Psoas muscle (tissue), 8 donors: ENCODE data around the gene FGF14. TPM values are rescaled to one million over a fixed set of nuclear protein-coding genes. Genes with fewer than 3 reads are reported as not detected.

Experiments
- ATAC-seq, 4 donors: fragments of 200-7000 bp; cut with Tn5 transposase; one replicate each; pipeline ENCODE4 v1.9.1; 2020; ENCODE audit warnings: moderate library complexity in 3 of 4, mild to moderate bottlenecking in 2 of 4
- DNase-seq, 2 donors: peaks; one replicate each; pipeline ENCODE4 v3.0.0-alpha.2; 2020
- H3K27ac ChIP-seq: fragments of 200-600 bp; one replicate; pipeline ENCODE4 v1.8.0; 2022
- H3K27me3 ChIP-seq, 3 donors: fragments of 200-600 bp in 1 of 3; one replicate each; pipeline versions ENCODE4 v1.6.1 to v1.8.0; 2013 to 2022; ENCODE audit warnings: low read length in 2 of 3, mild to moderate bottlenecking in 2 of 3, moderate library complexity in 1 of 3; ENCODE audit not compliant: insufficient read depth in 3 of 3
- H3K36me3 ChIP-seq, 2 donors: fragments of 200-600 bp in 1 of 2; one replicate each; pipeline versions ENCODE4 v1.6.1 to v1.8.0; 2013 to 2022; ENCODE audit warnings: low read depth in 1 of 2, mild to moderate bottlenecking in 1 of 2, moderate library complexity in 1 of 2; ENCODE audit not compliant: insufficient read depth in 1 of 2
- H3K4me1 ChIP-seq: fragments of 200-600 bp; one replicate; pipeline ENCODE4 v1.8.0; 2022
- H3K4me3 ChIP-seq: fragments of 200-600 bp; one replicate; pipeline ENCODE4 v1.8.0; 2022; ENCODE audit warnings: mild to moderate bottlenecking
- H3K9me3 ChIP-seq: fragments of 200-600 bp; one replicate; pipeline ENCODE4 v1.8.0; 2022
- CTCF ChIP-seq: fragments of 200-600 bp; IDR thresholded peaks from one replicate; pipeline ENCODE4 v1.8.0; 2022; ENCODE audit warnings: antibody characterized with exemption
- WGBS, 3 donors: extraction: QIAGEN DNeasy Blood & Tissue Kit; methylation state at CpG; one replicate each; pipeline versions ENCODE4 v1.1.6 to v1.1.7; 2013; 5-methylcytosine and 5-hydroxymethylcytosine counted together
- intact Hi-C, 2 donors: fragments of 100-400 bp; cut with DNase I; formaldehyde crosslinking; loops; one replicate each; pipeline versions ENCODE4 v1.11.0 to v1.14.2; 2022
- polyA plus RNA-seq, 3 donors: library from polyadenylated mRNA; stranded (reverse); fragments of 200-250 nt; gene quantifications; one replicate each; pipeline ENCODE4 v1.2.3, GENCODE V29; 2013
- total RNA-seq, 4 donors: library from RNA; stranded (reverse); fragmentation: NEBNext Ultra II Directional in 2 of 4; extraction: Animal tissue kit (Norgen Biotek cat#: 25700) in 2 of 4; gene quantifications; one replicate each; pipeline versions ENCODE4 v1.2.1 to v1.2.4, GENCODE V29; 2021 to 2023
- donor health status: healthy with polysubstance abuse.
- donor health status: DM: no; HTN: no; CAD: no; lungs with moderate emphysema.
- donor health status: Bipolar disorder and iron deficiency.
- donor health status: healthy.
- donor health status: DM: yes; HTN: yes; CAD: no.
- donor health status: DM: no; HTN: no; CAD: no.
- donor health status: DM: no; HTN: no; CAD: no.
- donor health status: DM: yes; HTN: yes; CAD: no.

The FGF14 gene
- total and polyA plus RNA-seq, 7 donors, result 0.01 to 0.05 (median 0.02) TPM; not detected in 4

GRCh38 chr13:101730420-101731000 is 671.3 kb downstream of the FGF14 start:
- no peak for TF ChIP-seq CTCF
- intact Hi-C loops, result no loop called here
- Histone ChIP-seq H3K27me3 (no peaks in the 10 kb centered on the region), H3K9me3 (no peaks in the 10 kb centered on the region), H3K4me1 (no peaks in the 10 kb centered on the region), H3K27ac (no peak overlapping the region), H3K36me3 (no peaks in the 10 kb centered on the region), H3K4me3 (no peak overlapping the region)
- 74 to 79% (median 77%) methylated on average over 3 of the region's 3 CpGs for WGBS, 3 donors
- no peak for ATAC-seq
- no peak for DNase-seq

- 58 to 77% (median 70%) methylated on average over 3 of the region's 3 CpGs for WGBS, 3 donors
- ATAC-seq (no peak), DNase-seq (no peak)
- no peak for TF ChIP-seq CTCF
- intact Hi-C loops, result no loop called here
- Histone ChIP-seq H3K9me3 (no peaks in the 10 kb centered on the region), H3K27ac (no peak overlapping the region), H3K27me3 (no peaks in the 10 kb centered on the region), H3K4me1 (no peaks in the 10 kb centered on the region), H3K36me3 (no peaks in the 10 kb centered on the region), H3K4me3 (no peak overlapping the region)
These were observed 673.2 kb downstream of the FGF14 start for GRCh38 chr13:101728615-101729014.

- DNase-seq (no peak), ATAC-seq (no peak)
- TF ChIP-seq CTCF, result no peak
- H3K4me3 ChIP-seq, result no peak overlapping the region
- no peak overlapping the region for H3K27ac ChIP-seq
- H3K36me3 ChIP-seq, result no peaks in the 10 kb centered on the region
- H3K4me1 ChIP-seq, result no peaks in the 10 kb centered on the region
- H3K9me3 ChIP-seq, result no peaks in the 10 kb centered on the region
- intact Hi-C loops, result no loop called here
- H3K27me3 ChIP-seq, result no peaks in the 10 kb centered on the region
These were observed 673.8 kb downstream of the FGF14 start for GRCh38 chr13:101728021-101728420.

- no peaks in the 10 kb centered on the region for H3K9me3 ChIP-seq
- no peak for DNase-seq
- H3K4me3 ChIP-seq, result no peak overlapping the region
- no peak overlapping the region for H3K27ac ChIP-seq
- H3K36me3 ChIP-seq, result no peaks in the 10 kb centered on the region
- TF ChIP-seq CTCF, result no peak
- WGBS, 3 donors, result 27 to 45% (median 38%) methylated on average over 1 of the region's 1 CpG
- ATAC-seq, result no peak
- no peaks in the 10 kb centered on the region for H3K27me3 ChIP-seq
- no peaks in the 10 kb centered on the region for H3K4me1 ChIP-seq
- intact Hi-C loops, result no loop called here
These were observed 674.7 kb downstream of the FGF14 start for GRCh38 chr13:101727118-101727517.

- WGBS, 3 donors, result 68 to 76% (median 74%) methylated on average over 2 of the region's 2 CpGs
- Histone ChIP-seq H3K36me3 (no peaks in the 10 kb centered on the region), H3K27ac (no peak overlapping the region), H3K4me1 (no peaks in the 10 kb centered on the region), H3K27me3 (no peaks in the 10 kb centered on the region), H3K9me3 (no peaks in the 10 kb centered on the region), H3K4me3 (no peak overlapping the region)
- intact Hi-C loops, result no loop called here
- ATAC-seq, result no peak
- TF ChIP-seq CTCF, result no peak
- no peak for DNase-seq
These were observed 675.2 kb downstream of the FGF14 start for GRCh38 chr13:101726681-101727080.
